ENCODE results near the gene WDR46.

WDR46 gene

DNA sequence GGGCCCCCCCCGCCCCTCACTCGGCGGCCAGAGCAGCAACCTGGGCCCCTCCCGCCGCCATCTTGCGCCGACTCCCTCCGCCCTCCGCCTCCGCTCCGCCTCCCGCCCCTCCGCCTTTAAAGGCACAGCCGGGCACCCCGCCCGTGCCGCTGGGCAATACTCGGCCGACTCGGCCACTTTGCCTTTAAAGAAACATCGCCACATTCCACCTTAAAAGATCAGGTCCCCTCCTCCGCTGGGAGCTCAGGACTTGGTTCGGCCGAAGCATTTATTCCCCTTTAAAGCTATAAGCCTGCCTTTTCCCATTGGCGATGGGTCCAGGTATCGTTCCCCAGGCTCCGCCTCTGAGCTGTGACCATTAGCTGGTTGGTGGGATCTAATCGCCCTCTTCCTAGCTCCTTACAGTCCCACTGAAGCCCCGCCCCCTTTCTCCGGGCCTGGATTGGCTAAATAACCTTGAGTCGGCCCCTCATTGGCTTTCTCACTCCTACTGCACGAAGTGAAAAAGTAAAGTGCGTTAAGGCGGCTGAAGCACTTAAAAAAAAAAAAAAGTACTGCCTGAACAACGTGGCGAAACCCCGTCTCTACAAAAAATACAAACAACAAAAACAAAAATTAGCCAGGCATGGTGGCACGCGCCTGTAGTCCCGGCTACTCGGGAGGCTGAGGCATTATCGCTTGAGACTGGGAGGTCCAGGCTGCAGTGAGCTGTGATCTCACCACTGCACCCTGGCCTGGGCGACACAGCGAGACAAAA, 28.8 kb upstream of the WDR46 start, which contains the start of gene ZBTB22:
Gene ZBTB22 (minus strand): TSS at position 76 of the 757 bp plus-strand sequence. CDS start 828 bp downstream, outside the sequence.
- H3K4me1 ChIP-seq (ENCODE audit: control extremely low read depth in 1 of 4, control insufficient read depth in 4 of 4, insufficient read depth in 4 of 4, low read length in 3 of 4) = peaks cover 3 to 73% (median 46%) of the 10 kb centered on the region in 4 experiments
- WGBS (ENCODE audit: insufficient coverage) = 9% methylated on average over 19 of the region's 44 CpGs

DNA sequence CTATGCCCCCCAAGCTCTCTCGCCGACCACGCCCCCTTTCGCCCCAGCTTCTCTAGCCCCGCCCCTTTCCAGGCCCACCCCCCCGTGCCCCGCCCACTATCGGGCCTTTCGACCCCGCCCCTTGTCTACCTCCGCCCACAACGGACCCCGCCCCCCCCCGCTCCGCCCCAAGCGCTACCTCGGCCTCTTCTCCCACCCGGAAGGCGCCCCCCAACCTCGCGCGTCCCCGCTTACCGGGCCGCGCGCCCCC, 28.3 kb upstream of the WDR46 start:
- H3K9me3 ChIP-seq (ENCODE audit: control extremely low read depth in 1 of 5, control insufficient read depth in 4 of 5, insufficient read depth in 2 of 5, low read depth in 1 of 5, low read length in 4 of 5) = no peaks in the 10 kb centered on the region
- WGBS (ENCODE audit: insufficient coverage) = 0% methylated on average over 6 of the region's 27 CpGs
- no peak for DNase-seq
- CTCF ChIA-PET = interaction anchor here (0.7 to 3.7 kb wide), 8 partner anchors 9 to 46 kb away, joined by 3 to 18 read pairs (median 4); partner anchors contain the start of genes RGL2, RPS18 and VPS52
- POLR2A ChIA-PET = interaction anchor here (0.6 to 1.4 kb wide), 5 partner anchors 18 to 345 kb away, joined by 3 to 7 read pairs (median 4); partner anchors contain the start of genes RGL2, RPS18 and VPS52
- H3K4me1 ChIP-seq (ENCODE audit: control extremely low read depth in 1 of 4, control insufficient read depth in 4 of 4, insufficient read depth in 4 of 4, low read length in 3 of 4) = peaks cover 3 to 77% (median 49%) of the 10 kb centered on the region in 4 experiments
- H3K36me3 ChIP-seq (ENCODE audit: control insufficient read depth in 4 of 4, insufficient read depth in 4 of 4, low read length in 3 of 4) = peaks cover 8 to 39% (median 29%) of the 10 kb centered on the region in 4 experiments
- peak overlapping the region in 5 of 7 experiments; percentile 52 to 91 (median 84) for H3K4me3 ChIP-seq (ENCODE audit: control insufficient read depth in 1 of 7, extremely low read depth in 1 of 7, insufficient read depth in 4 of 7, low read depth in 2 of 7, low read length in 6 of 7)
- H3K27me3 ChIP-seq (replicated peaks in 2 of 5; ENCODE audit: control insufficient read depth in 4 of 5, insufficient read depth in 5 of 5, low read length in 4 of 5) = no peaks in the 10 kb centered on the region
- no peak overlapping the region for H3K27ac ChIP-seq (ENCODE audit: insufficient read depth in 1 of 2, low read depth in 1 of 2, low read length in 2 of 2, poor library complexity in 1 of 2, severe bottlenecking in 2 of 2)

More for the DNA sequence above, 28.8 kb upstream of the WDR46 start, which contains the start of gene ZBTB22:
- H3K36me3 ChIP-seq (ENCODE audit: control insufficient read depth in 4 of 4, insufficient read depth in 4 of 4, low read length in 3 of 4) = peaks cover 8 to 39% (median 29%) of the 10 kb centered on the region in 4 experiments
- DNase-seq = peak; percentile 99 to 100 (median 99)
- no peaks in the 10 kb centered on the region for H3K27me3 ChIP-seq (replicated peaks in 2 of 5; ENCODE audit: control insufficient read depth in 4 of 5, insufficient read depth in 5 of 5, low read length in 4 of 5)
- CTCF ChIA-PET = interaction anchor here (0.7 to 3.7 kb wide), 10 partner anchors 10 to 105 kb away, joined by 3 to 18 read pairs (median 3); partner anchors contain the start of genes RGL2, RPS18 and VPS52
- peak within 1 kb of the TSS; percentile 72 to 91 (median 84) for H3K4me3 ChIP-seq (ENCODE audit: control insufficient read depth in 1 of 7, extremely low read depth in 1 of 7, insufficient read depth in 4 of 7, low read depth in 2 of 7, low read length in 6 of 7)
- no peaks in the 10 kb centered on the region for H3K9me3 ChIP-seq (ENCODE audit: control extremely low read depth in 1 of 5, control insufficient read depth in 4 of 5, insufficient read depth in 2 of 5, low read depth in 1 of 5, low read length in 4 of 5)
- POLR2A ChIA-PET = interaction anchor here (0.6 to 1.4 kb wide), 5 partner anchors 19 to 346 kb away, joined by 3 to 7 read pairs (median 4); partner anchors contain the start of genes RGL2, RPS18 and VPS52
- peak within 1 kb of the TSS; percentile 50 to 84 for H3K27ac ChIP-seq (ENCODE audit: insufficient read depth in 1 of 2, low read depth in 1 of 2, low read length in 2 of 2, poor library complexity in 1 of 2, severe bottlenecking in 2 of 2)

DNA sequence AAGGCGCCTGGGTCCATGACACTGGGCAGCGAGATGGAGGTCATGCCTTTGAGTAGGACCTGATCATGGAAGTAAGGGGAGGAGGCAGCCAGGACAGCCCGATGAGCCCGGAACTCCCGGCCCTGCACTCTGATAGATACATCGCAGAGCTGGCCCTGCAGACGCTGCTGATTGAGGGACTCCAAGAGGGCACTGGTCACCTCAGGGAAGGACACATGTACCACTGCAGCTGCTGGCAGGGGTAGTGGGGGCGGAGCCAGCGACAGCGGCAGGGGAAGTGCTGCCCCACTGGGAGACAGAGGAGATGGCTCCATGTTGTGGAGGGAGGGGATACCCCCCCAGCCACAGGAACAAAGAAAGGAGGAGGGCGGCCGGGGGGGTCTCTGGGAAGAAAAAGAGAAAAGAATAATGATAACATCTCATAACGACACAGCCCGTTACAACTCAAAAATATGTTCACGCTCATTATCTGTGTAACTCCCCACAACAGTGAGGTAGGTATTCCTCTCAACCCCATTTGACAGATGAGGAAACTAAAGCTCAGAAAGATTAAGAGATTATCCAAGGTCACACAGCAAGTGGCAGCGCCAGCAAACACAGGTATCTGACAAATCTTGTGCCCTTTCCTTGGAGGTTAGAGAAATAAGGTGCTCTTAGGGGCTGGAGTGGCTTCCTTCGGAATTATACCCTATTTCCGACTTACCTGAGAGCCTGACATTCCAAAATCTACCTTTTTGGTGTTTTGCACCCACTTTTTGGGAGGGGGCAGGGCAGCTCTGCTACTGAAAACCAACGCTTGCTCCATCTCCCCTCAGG, 27.8 kb upstream of the WDR46 start:
- Histone ChIP-seq H3K4me1 (ENCODE audit: control extremely low read depth in 1 of 4, control insufficient read depth in 4 of 4, insufficient read depth in 4 of 4, low read length in 3 of 4) (peaks cover 3 to 78% (median 50%) of the 10 kb centered on the region in 4 experiments), H3K9me3 (ENCODE audit: control extremely low read depth in 1 of 5, control insufficient read depth in 4 of 5, insufficient read depth in 2 of 5, low read depth in 1 of 5, low read length in 4 of 5) (no peaks in the 10 kb centered on the region), H3K36me3 (ENCODE audit: control insufficient read depth in 4 of 4, insufficient read depth in 4 of 4, low read length in 3 of 4) (peaks cover 8 to 38% (median 30%) of the 10 kb centered on the region in 4 experiments), H3K27ac (ENCODE audit: insufficient read depth in 1 of 2, low read depth in 1 of 2, low read length in 2 of 2, poor library complexity in 1 of 2, severe bottlenecking in 2 of 2) (no peak overlapping the region), H3K27me3 (replicated peaks in 2 of 5; ENCODE audit: control insufficient read depth in 4 of 5, insufficient read depth in 5 of 5, low read length in 4 of 5) (no peaks in the 10 kb centered on the region), H3K4me3 (ENCODE audit: control insufficient read depth in 1 of 7, extremely low read depth in 1 of 7, insufficient read depth in 4 of 7, low read depth in 2 of 7, low read length in 6 of 7) (peak overlapping the region in 5 of 7 experiments; percentile 21 to 91 (median 52))
- WGBS (ENCODE audit: insufficient coverage) = 87% methylated on average over 17 of the region's 19 CpGs
- ChIA-PET POLR2A (interaction anchor here (0.5 to 1.4 kb wide), 4 partner anchors 18 to 108 kb away, joined by 3 to 7 read pairs (median 4); partner anchors contain the start of genes RGL2, RPS18 and VPS52), CTCF (interaction anchor here (0.7 to 3.7 kb wide), 5 partner anchors 8 to 45 kb away, joined by 3 to 18 read pairs (median 6); partner anchors contain the start of genes RGL2, RPS18 and VPS52)
- DNase-seq = peak in 1 of 3 donors; percentile 21

DNA sequence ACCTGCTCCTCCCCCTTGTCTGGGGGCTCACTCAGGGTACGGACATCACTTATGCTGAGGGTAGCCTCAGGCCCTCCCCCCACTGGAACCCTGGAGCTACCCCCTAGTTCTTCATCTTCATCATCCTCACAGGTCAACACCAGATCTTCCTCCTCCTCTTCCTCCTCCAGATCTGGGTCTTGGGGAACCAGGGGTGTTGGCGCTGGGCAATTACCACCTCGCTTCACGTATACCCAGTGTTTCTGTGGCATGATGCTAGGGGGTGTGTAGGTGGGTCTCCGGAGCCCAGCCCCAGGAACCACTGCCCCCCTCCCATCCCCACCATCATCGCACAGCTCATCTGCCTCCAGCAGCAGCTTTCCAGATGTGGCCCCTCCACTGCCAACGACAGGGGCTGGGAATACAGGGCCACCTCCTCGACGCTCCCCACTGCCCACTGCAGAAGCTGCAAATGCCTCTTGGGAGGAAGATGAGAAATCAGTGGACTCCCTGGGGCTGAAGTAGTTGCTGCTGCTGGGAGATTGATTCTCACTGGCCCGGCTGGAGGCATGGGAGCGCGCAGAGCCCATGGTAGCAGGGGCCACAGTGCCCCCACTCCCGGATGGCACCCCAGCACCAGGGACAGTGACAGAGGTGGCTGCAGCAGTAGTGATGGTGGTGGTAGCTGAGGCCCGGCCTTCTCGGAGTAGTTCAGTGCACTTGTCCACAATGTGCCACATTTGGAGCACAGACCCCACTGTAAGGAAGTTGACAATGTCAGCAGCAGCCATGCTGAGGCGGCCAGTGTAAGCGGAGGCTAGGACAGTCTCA, 27.0 kb upstream of the WDR46 start:
- ChIA-PET POLR2A (interaction anchor here (0.5 kb wide), 1 partner anchor 109 kb away, joined by 3 read pairs; no protein-coding TSS in a partner anchor), CTCF (interaction anchor here (1.0 to 3.7 kb wide), 2 partner anchors 27 to 29 kb away, joined by 3 to 18 read pairs; partner anchors contain the start of genes PFDN6 and WDR46)
- H3K27ac ChIP-seq (ENCODE audit: insufficient read depth in 1 of 2, low read depth in 1 of 2, low read length in 2 of 2, poor library complexity in 1 of 2, severe bottlenecking in 2 of 2) = no peak overlapping the region

DNA sequence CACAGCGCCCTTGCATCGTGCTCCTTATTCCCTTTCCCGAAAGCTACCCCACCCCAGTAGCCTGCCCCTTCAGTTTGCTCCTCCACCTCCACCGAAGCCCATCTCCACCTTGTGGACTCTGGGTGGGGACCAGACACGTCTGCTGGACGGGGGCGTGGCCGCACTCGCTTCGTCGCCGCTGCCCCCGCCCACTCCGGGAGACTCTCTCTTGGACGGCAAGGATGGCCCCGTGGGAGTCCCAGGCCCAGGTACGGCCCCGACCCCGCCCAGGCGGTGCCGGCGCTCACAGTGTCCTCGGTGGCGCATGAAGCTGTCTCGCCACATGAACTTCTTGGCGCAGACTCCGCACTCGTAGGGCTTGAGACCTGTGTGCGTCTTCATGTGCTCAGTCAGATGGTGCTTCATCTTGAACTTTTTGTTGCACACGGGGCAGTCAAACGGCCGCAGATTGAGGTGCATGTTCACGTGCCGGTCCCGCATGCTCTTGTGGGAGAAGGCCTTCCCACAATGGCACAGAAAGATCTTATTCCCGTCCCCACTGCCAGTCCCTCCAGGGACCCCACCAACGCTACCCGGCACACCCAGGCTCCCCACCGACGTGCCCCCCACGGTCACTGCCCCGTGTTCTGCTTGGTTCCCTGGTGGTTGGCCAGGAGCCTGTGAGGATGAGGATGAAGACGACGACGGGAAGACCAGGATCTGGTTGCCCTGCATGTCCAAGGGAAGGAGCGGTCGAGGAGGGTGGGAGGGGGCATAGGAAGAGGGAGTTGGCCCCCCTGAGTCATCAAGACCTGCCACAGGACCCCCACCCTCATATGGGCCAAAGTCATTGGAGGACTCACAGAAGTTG, 26.1 kb upstream of the WDR46 start:
- Histone ChIP-seq H3K27ac (ENCODE audit: insufficient read depth in 1 of 2, low read depth in 1 of 2, low read length in 2 of 2, poor library complexity in 1 of 2, severe bottlenecking in 2 of 2) (peak overlapping the region; percentile 93 to 95), H3K9me3 (ENCODE audit: control extremely low read depth in 1 of 5, control insufficient read depth in 4 of 5, insufficient read depth in 2 of 5, low read depth in 1 of 5, low read length in 4 of 5) (no peaks in the 10 kb centered on the region), H3K4me3 (ENCODE audit: control insufficient read depth in 1 of 7, extremely low read depth in 1 of 7, insufficient read depth in 4 of 7, low read depth in 2 of 7, low read length in 6 of 7) (peak overlapping the region; percentile 92 to 99 (median 96)), H3K36me3 (ENCODE audit: control insufficient read depth in 4 of 4, insufficient read depth in 4 of 4, low read length in 3 of 4) (peaks cover 2 to 33% (median 22%) of the 10 kb centered on the region in 4 experiments), H3K4me1 (ENCODE audit: control extremely low read depth in 1 of 4, control insufficient read depth in 4 of 4, insufficient read depth in 4 of 4, low read length in 3 of 4) (peaks cover 3 to 66% (median 45%) of the 10 kb centered on the region in 4 experiments), H3K27me3 (replicated peaks in 2 of 5; ENCODE audit: control insufficient read depth in 4 of 5, insufficient read depth in 5 of 5, low read length in 4 of 5) (no peaks in the 10 kb centered on the region)
- peak in 1 of 3 donors; percentile 8 for DNase-seq
- CTCF ChIA-PET = interaction anchor here (0.6 to 1.0 kb wide), 2 partner anchors 26 to 55 kb away, joined by 3 read pairs; partner anchors contain the start of genes PFDN6 and WDR46
- POLR2A ChIA-PET = interaction anchor here (2.8 kb wide), 1 partner anchor 16 kb away, joined by 18 read pairs; the partner anchor contains the start of gene RGL2
- WGBS (ENCODE audit: insufficient coverage) = 77% methylated on average over 33 of the region's 47 CpGs

More for the DNA sequence above, 27.0 kb upstream of the WDR46 start:
- H3K9me3 ChIP-seq (ENCODE audit: control extremely low read depth in 1 of 5, control insufficient read depth in 4 of 5, insufficient read depth in 2 of 5, low read depth in 1 of 5, low read length in 4 of 5) = no peaks in the 10 kb centered on the region
- DNase-seq = no peak
- H3K4me3 ChIP-seq (ENCODE audit: control insufficient read depth in 1 of 7, extremely low read depth in 1 of 7, insufficient read depth in 4 of 7, low read depth in 2 of 7, low read length in 6 of 7) = no peak overlapping the region
- peaks cover 8 to 38% (median 26%) of the 10 kb centered on the region in 4 experiments for H3K36me3 ChIP-seq (ENCODE audit: control insufficient read depth in 4 of 4, insufficient read depth in 4 of 4, low read length in 3 of 4)
- 94% methylated on average over 10 of the region's 17 CpGs for WGBS (ENCODE audit: insufficient coverage)
- no peaks in the 10 kb centered on the region for H3K27me3 ChIP-seq (replicated peaks in 2 of 5; ENCODE audit: control insufficient read depth in 4 of 5, insufficient read depth in 5 of 5, low read length in 4 of 5)
- peaks cover 3 to 73% (median 47%) of the 10 kb centered on the region in 4 experiments for H3K4me1 ChIP-seq (ENCODE audit: control extremely low read depth in 1 of 4, control insufficient read depth in 4 of 4, insufficient read depth in 4 of 4, low read length in 3 of 4)
